ENCODE data around the gene ZFPL1.

Gene ZFPL1

DNA sequence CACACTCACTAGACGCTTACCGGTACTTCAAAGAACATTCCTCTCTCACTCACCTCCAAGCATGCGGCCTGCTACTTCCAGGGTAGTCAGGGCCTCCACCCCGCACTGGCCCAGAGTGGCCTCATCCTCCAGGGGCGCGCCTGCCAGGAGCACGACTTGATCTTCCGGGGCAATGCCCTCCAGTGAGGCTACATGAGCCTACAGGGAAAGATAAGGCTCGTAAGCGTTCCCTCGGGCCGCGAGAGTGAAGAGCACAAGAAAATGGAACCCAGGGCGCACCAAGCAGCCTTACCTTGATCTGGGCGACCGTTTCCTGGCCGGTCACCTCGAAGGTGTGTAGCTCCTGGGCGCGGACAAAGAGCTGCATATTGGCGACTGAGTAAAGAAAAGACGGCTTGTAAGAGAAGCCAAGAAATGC is 37.4 kb downstream of the ZFPL1 start:
- no peak for DNase-seq (ENCODE audit: low spot score)
- TF ChIP-seq, protein P1, sequence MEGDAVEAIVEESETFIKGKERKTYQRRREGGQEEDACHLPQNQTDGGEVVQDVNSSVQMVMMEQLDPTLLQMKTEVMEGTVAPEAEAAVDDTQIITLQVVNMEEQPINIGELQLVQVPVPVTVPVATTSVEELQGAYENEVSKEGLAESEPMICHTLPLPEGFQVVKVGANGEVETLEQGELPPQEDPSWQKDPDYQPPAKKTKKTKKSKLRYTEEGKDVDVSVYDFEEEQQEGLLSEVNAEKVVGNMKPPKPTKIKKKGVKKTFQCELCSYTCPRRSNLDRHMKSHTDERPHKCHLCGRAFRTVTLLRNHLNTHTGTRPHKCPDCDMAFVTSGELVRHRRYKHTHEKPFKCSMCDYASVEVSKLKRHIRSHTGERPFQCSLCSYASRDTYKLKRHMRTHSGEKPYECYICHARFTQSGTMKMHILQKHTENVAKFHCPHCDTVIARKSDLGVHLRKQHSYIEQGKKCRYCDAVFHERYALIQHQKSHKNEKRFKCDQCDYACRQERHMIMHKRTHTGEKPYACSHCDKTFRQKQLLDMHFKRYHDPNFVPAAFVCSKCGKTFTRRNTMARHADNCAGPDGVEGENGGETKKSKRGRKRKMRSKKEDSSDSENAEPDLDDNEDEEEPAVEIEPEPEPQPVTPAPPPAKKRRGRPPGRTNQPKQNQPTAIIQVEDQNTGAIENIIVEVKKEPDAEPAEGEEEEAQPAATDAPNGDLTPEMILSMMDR (IDR thresholded peaks at IDR 0.05; ENCODE audit: borderline replicate concordance, control extremely low read depth, extremely low read depth, insufficient read depth, missing control alignments) = no peak

DNA sequence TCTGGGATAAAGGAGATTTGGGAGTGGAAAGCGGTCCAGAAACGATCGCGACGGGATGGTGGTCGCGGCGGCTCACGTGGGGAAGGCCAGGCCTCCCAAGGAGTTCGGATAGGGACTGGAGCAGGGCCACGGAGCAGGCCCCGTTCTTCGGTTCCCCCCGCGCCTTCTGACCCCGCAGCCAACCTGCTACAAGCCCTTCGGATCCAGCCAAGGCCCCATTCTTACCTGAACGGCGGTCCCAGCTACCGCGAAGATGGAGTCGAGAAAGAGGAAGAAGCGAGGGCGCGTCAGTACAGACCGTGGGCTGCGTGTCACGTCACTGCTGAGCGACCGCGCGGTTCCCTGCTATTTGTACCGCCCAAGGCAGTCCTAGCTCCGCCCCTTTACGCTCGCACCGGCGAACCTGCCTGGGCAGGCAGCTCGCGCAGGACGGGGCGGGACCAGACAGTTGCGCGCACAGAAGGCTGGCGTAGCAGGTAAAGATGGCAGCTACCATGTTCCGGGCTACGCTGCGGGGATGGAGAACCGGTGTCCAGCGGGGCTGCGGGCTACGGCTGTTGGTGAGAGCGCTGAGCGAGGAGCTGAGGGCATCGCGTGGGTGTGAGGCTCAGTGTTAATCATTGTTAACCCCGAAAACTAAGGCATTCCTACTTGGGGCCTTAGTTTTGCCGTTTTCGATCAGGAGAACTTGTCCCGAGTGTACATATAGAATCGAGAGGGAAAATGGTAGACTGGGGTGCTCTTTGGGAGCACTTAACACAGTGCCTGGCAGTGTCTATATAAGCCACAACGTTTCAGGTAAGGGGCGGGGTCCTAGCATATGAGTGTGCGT is 38.1 kb downstream of the ZFPL1 start, which contains the start of the genes FAU and MRPL49:
Gene FAU, minus strand, starts transcription at position 270 of the 832 bp plus-strand sequence. CDS start 321 bp downstream, outside the sequence.
Gene MRPL49, plus strand, starts transcription at position 457 of the 832 bp plus-strand sequence. Its CDS starts 26 bp downstream, at position 483.
- in situ Hi-C loops (cut with MboI; ENCODE audit: low sequenced_read_pairs, unreplicated experiment) = no loop called here
- DNase-seq (ENCODE audit: low spot score) = peak; percentile 98
- TF ChIP-seq, protein P1 (IDR thresholded peaks at IDR 0.05; ENCODE audit: borderline replicate concordance, control extremely low read depth, extremely low read depth, insufficient read depth, missing control alignments) = no peak

More for the DNA sequence above, 37.4 kb downstream of the ZFPL1 start:
- in situ Hi-C loops (cut with MboI; ENCODE audit: low sequenced_read_pairs, unreplicated experiment) = no loop called here

DNA sequence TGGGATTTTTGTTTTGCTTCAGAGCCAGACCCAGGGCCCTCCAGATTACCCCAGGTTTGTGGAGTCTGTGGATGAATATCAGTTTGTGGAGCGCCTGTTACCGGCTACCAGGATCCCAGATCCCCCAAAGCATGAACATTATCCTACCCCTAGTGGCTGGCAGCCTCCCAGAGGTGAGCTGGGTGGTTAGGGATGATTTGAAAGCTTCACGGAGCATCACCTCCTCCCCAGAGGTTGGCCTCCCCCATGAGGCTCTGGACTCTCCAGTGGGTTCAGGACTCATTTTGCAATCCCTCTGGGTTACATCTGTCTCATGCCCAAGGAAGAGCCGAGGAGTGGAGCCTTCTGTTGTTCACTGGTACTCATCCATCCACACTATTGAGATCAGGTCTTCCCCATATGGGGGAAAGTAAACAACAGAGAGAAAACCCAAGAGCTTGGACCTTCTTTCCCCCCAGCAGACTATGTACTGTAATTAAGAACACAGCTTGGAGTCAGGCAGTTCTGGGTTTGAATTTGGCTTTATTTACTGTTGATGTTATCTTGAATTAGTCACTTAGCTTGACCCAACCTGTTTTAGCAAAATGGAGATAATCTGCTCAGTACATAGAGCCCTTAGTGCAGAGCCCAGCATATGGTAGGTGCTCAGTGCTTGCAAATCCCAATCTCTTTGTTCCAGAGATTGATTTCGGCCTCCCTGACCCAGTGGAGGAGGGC is 40.6 kb downstream of the ZFPL1 start:
- TF ChIP-seq, protein P1 (IDR thresholded peaks at IDR 0.05; ENCODE audit: borderline replicate concordance, control extremely low read depth, extremely low read depth, insufficient read depth, missing control alignments) = no peak
- no peak for DNase-seq (ENCODE audit: low spot score)
- in situ Hi-C loops (cut with MboI; ENCODE audit: low sequenced_read_pairs, unreplicated experiment) = no loop called here

- DNase-seq (ENCODE audit: low spot score) = no peak
- TF ChIP-seq, protein P1 (IDR thresholded peaks at IDR 0.05; ENCODE audit: borderline replicate concordance, control extremely low read depth, extremely low read depth, insufficient read depth, missing control alignments) = no peak
- in situ Hi-C loops (cut with MboI; ENCODE audit: low sequenced_read_pairs, unreplicated experiment) = no loop called here
Observed at GRCh38 chr11:65125197-65126056, 41.4 kb downstream of the ZFPL1 start.

DNA sequence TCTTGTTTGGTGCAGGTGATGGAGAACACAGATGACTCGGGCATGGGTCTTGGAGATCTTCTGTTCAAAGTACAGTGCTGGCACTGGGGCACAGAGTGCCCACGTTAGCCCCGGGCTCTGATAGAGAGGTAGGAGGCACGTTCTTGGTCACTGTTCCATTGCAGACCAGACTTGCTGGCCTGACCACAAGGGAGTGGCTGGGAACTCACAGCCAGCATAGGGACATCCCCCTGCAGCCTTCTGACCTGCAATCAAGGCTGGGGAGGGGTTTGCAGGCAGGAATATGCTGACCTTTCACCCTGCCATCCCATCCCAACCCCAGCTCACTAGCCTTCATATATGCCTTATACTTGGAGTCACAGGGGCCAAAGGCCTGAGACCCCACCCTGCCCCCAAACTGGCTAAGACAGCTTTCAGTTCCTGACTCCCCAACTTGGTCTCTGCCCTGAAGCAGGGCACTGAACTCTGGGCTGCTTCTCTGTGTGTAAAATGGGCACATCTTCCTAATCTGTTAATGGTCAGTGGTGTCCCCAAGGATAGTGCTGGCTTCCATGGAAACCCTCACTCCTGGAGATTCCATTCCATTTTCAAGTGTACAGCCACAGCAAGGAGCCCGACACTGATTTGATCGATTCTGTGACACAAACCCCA is 42.7 kb downstream of the ZFPL1 start:
- TF ChIP-seq, protein P1 (IDR thresholded peaks at IDR 0.05; ENCODE audit: borderline replicate concordance, control extremely low read depth, extremely low read depth, insufficient read depth, missing control alignments) = no peak
- in situ Hi-C loops (cut with MboI; ENCODE audit: low sequenced_read_pairs, unreplicated experiment) = no loop called here
- peak; percentile 26 for DNase-seq (ENCODE audit: low spot score)
